Skeletal muscle tissue (tissue), 4 donors: Measurements from ENCODE around the gene KCTD16. TPM values are rescaled to one million over a fixed set of nuclear protein-coding genes. Genes with fewer than 3 reads are reported as not detected.

Source experiments
- H3K27ac ChIP-seq: one replicate; pipeline ENCODE4 v1.7.0; 2013; ENCODE audit warnings: mild to moderate bottlenecking, low read depth, low read length, inconsistent platforms
- H3K27me3 ChIP-seq, 3 donors: one replicate each; pipeline ENCODE4 v1.7.0; 2013; ENCODE audit warnings: low read length in 3 of 3; ENCODE audit not compliant: control insufficient read depth in 3 of 3, insufficient read depth in 3 of 3
- H3K36me3 ChIP-seq, 3 donors: one replicate each; pipeline ENCODE4 v1.7.0; 2013; ENCODE audit warnings: low read length in 3 of 3; ENCODE audit not compliant: control insufficient read depth in 3 of 3, insufficient read depth in 3 of 3
- H3K4me1 ChIP-seq, 3 donors: one replicate each; pipeline ENCODE4 v1.7.0; 2013; ENCODE audit warnings: low read length in 3 of 3, mild to moderate bottlenecking in 3 of 3; ENCODE audit not compliant: control insufficient read depth in 3 of 3, insufficient read depth in 3 of 3
- H3K4me3 ChIP-seq, 3 donors: one replicate each; pipeline ENCODE4 v1.7.0; 2013; ENCODE audit warnings: low read length in 3 of 3
- H3K9ac ChIP-seq, 3 donors: one replicate each; pipeline ENCODE4 v1.7.0; 2013; ENCODE audit warnings: low read length in 3 of 3, mild to moderate bottlenecking in 3 of 3, moderate library complexity in 2 of 3, low read depth in 1 of 3
- H3K9me3 ChIP-seq, 3 donors: one replicate each; pipeline ENCODE4 v1.7.0; 2013; ENCODE audit warnings: low read length in 3 of 3; ENCODE audit not compliant: control insufficient read depth in 3 of 3
- total RNA-seq: library from RNA; depleted of rRNA; stranded (reverse); fragments of >200 nt; gene quantifications from one replicate; pipeline ENCODE4 v1.2.3, GENCODE V29; 2014
- donor health status: Osteomylitis.

KCTD16 gene
- total RNA-seq, 1 donor from 2014 or later, result under 0.01 TPM

DNA sequence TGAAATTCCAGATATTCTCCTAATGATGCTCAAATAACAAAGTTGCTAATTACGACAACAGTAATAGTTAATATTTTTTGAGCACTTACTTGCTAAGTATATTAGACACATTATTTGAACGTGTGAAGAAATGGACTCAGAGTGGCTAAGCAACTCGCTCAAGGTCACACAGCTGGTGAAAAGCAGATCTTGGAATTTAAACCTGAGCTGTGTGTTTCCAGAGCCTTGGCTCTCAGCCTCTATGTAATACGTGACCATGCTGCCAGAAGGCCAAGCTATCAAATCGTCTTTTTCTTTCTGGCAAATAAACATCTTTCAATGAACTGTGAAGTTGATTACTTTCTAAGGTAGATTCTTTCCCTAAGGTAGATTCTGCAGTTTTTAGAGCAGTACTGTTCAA lies 61.6 kb downstream of the KCTD16 start:
- no peaks in the 10 kb centered on the region for H3K36me3 ChIP-seq
- no peaks in the 10 kb centered on the region for H3K9me3 ChIP-seq
- H3K27me3 ChIP-seq, result no peaks in the 10 kb centered on the region
- no peaks in the 10 kb centered on the region for H3K4me1 ChIP-seq
- H3K4me3 ChIP-seq, result no peak overlapping the region
- H3K27ac ChIP-seq, result no peak overlapping the region
- H3K9ac ChIP-seq, result no peak overlapping the region

DNA sequence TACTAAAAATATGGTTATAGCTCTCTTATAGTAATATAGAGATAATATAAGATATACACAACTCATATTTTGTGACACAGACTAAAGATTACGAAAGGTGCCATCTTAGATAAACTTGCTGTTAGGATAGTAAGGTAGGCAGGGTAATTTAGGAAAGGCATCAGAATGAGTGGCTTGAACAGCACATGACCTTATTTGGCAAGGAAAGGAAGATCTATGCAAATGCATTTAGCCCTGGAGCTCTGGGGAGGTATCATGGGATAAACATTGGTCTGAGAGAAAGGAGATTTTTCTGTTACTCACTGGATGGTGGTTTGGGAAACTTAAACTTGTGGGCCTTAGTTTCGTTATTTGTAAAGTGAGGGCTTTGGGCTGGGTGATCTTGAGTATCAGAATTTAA lies 65.8 kb downstream of the KCTD16 start:
- no peak overlapping the region for H3K27ac ChIP-seq
- H3K4me1 ChIP-seq, result no peaks in the 10 kb centered on the region
- H3K27me3 ChIP-seq, result no peaks in the 10 kb centered on the region
- no peaks in the 10 kb centered on the region for H3K9me3 ChIP-seq
- no peak overlapping the region for H3K4me3 ChIP-seq
- no peaks in the 10 kb centered on the region for H3K36me3 ChIP-seq
- H3K9ac ChIP-seq, result no peak overlapping the region

- no peak overlapping the region for H3K27ac ChIP-seq
- no peaks in the 10 kb centered on the region for H3K9me3 ChIP-seq
- H3K4me3 ChIP-seq, result no peak overlapping the region
- H3K9ac ChIP-seq, result no peak overlapping the region
- H3K27me3 ChIP-seq, result no peaks in the 10 kb centered on the region
- H3K36me3 ChIP-seq, result no peaks in the 10 kb centered on the region
- no peaks in the 10 kb centered on the region for H3K4me1 ChIP-seq
These were observed 67.2 kb downstream of the KCTD16 start for GRCh38 chr5:144237851-144238250.

DNA sequence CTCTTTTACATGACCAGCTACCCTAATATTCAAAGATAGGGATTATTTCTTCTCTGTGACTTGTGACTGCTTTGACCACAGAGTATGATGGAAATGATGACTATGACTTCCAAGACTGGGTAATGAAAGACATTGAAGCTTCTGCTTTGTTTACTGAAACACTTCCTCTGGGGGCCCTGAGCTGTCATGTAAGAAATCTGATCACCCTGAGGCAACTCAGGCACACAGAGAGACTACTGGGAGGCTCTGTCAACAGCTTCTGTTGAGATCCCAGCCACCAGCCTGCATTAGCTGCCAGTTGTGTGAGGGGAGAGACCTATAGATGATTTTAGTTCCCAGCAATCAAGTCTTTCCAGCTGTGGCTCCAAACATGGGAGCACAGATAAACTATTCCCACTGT lies 76.5 kb downstream of the KCTD16 start:
- Histone ChIP-seq H3K27me3 (no peaks in the 10 kb centered on the region), H3K4me1 (peaks cover 0 to 5% (median 5%) of the 10 kb centered on the region in 3 donors), H3K27ac (no peak overlapping the region), H3K9ac (no peak overlapping the region), H3K9me3 (no peaks in the 10 kb centered on the region), H3K4me3 (no peak overlapping the region), H3K36me3 (no peaks in the 10 kb centered on the region)

- H3K27ac ChIP-seq, result no peak overlapping the region
- no peak overlapping the region for H3K9ac ChIP-seq
- no peak overlapping the region for H3K4me3 ChIP-seq
- no peaks in the 10 kb centered on the region for H3K36me3 ChIP-seq
- no peaks in the 10 kb centered on the region for H3K27me3 ChIP-seq
- no peaks in the 10 kb centered on the region for H3K9me3 ChIP-seq
- H3K4me1 ChIP-seq, result peaks cover 0 to 5% (median 5%) of the 10 kb centered on the region in 3 donors
These were observed 77.3 kb downstream of the KCTD16 start for GRCh38 chr5:144248015-144248414.

DNA sequence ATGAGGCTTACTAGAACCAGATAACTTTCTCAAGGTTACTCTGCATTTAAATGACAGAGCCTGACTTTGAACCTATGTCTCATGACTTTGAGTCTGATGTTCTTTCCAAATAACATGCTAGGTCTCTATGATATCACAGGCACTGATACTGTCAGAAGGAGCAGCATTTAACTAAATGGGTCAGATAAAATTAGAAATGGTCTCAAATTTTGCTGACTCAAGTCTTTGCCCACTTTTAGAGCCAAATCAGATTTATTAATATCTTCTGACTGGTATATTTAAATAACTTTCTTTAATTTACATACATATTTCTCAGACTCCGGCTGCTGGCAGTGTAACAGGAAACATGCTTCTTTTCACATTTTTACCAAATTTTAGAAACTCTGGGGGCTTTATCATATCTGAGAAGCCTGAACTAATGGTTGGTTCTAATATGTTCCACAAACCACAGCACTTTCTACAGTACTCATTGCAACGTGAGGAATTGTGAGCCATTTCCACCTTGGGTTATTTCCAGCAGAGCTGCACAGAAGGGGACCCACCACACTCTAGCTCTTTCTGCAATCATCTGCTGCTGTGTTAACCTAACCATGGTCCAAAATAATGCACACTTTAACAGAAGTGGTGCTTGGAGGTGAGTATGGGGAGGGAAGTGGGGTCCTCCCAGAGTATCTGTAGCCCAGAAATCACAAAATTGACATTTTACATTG lies 79.2 kb downstream of the KCTD16 start:
- Histone ChIP-seq H3K27ac (peak overlapping the region; percentile 46), H3K4me1 (peaks cover 0 to 5% (median 5%) of the 10 kb centered on the region in 3 donors), H3K36me3 (no peaks in the 10 kb centered on the region), H3K4me3 (peak overlapping the region in 1 of 3 donors; percentile 39), H3K9me3 (no peaks in the 10 kb centered on the region), H3K9ac (no peak overlapping the region), H3K27me3 (no peaks in the 10 kb centered on the region)

DNA sequence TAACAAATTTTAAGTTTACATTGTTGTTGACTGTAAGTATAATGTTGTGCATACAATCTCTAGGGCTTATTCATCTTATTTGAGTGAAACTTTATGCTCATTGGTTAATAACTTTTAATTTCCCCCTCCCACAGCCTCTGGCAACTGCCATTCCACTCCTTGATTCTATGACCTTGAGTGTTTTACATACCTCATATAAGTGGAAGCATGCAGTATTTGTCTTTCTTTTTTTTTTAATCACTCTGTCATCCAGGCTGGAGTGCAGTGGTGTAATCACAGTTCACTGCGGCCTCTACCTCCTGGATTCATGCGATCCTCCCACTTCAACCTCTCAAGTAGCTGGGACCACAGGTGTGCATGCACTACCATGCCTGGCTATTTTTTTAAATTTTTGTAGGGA lies 83.9 kb downstream of the KCTD16 start:
- no peak overlapping the region for H3K4me3 ChIP-seq
- H3K9me3 ChIP-seq, result no peaks in the 10 kb centered on the region
- H3K27ac ChIP-seq, result no peak overlapping the region
- peaks cover 0 to 5% (median 5%) of the 10 kb centered on the region in 3 donors for H3K4me1 ChIP-seq
- no peak overlapping the region for H3K9ac ChIP-seq
- no peaks in the 10 kb centered on the region for H3K27me3 ChIP-seq
- no peaks in the 10 kb centered on the region for H3K36me3 ChIP-seq

DNA sequence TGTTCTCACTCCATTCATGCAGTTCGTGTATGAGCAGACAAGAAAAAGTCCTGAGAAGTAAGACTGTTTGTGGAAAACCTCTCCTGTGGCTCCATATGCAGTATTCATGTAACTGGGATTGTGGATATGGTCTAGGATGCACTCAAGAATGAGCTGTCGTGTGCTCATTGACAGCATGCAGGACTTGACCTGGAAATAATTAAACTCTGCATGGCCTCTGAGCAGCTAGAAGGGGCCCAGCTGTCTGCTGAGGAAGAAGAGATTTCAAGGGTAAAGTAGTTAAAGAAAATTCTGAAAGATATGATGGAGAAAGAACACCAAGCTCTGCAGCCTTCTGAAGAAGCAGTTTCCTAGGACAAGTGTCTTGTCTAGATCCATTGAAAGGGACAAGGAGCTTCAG lies 89.4 kb downstream of the KCTD16 start:
- no peaks in the 10 kb centered on the region for H3K9me3 ChIP-seq
- H3K27ac ChIP-seq, result no peak overlapping the region
- H3K4me1 ChIP-seq, result no peaks in the 10 kb centered on the region
- no peaks in the 10 kb centered on the region for H3K27me3 ChIP-seq
- no peak overlapping the region for H3K9ac ChIP-seq
- H3K4me3 ChIP-seq, result no peak overlapping the region
- no peaks in the 10 kb centered on the region for H3K36me3 ChIP-seq

DNA sequence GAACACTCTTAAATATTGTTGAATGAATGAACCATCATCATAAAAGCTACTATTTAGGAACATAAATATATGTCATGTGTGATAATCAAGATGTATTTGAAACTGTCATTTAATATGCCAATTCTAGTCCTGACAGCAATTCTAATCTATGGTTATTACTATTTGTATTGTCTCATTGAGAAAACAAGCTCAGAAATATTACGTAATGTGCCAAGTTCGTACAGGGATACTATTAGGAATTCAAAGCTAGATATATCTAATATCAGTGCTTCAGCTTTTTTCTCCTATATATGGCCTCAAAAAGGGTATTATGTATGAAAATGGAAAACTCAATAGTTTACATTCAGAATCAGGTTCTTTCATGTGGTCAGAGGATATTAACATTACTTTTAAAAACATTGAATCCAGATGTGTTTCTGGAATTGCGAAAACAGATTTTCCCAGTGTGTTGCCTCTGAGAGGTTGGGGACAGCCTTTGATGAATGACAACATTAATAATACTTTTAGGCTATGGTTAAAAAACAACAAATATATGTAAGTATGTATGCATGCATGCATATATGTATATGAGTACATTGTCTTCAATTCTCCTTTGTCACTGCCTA lies 95.1 kb downstream of the KCTD16 start:
- Histone ChIP-seq H3K9me3 (peaks cover 0 to 3% (median 0%) of the 10 kb centered on the region in 3 donors), H3K9ac (no peak overlapping the region), H3K27ac (no peak overlapping the region), H3K4me1 (no peaks in the 10 kb centered on the region), H3K27me3 (no peaks in the 10 kb centered on the region), H3K36me3 (no peaks in the 10 kb centered on the region), H3K4me3 (no peak overlapping the region)

DNA sequence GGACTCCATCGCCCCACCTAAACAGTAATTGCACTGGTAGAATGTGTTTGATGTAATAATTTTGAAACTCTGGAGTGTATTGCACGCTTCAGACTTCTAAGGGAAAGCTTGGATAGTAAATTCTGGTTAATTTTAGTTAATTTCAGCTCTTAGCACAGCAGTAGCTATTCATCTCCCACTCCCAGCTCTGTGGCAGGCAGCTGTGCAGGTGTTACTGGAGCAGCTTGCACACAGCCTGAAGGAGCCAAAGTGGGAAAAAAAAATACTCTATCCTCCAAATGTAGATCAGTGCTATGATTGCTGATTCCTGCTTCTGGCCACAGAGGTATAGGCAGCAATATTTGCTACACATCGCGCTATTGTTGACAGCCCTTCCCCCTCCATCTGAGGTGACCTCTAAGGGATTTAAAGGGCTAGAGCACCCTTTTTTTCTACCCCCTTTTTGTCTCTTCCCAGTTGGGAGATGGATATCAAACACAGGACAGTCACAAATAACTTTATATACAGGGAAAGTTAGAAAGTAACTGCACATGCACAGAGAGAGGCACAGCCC lies 97.4 kb downstream of the KCTD16 start:
- Histone ChIP-seq H3K4me3 (no peak overlapping the region), H3K9ac (no peak overlapping the region), H3K27me3 (no peaks in the 10 kb centered on the region), H3K4me1 (no peaks in the 10 kb centered on the region), H3K36me3 (no peaks in the 10 kb centered on the region), H3K27ac (no peak overlapping the region), H3K9me3 (peaks cover 0 to 3% (median 0%) of the 10 kb centered on the region in 3 donors)
